GM12891 (cell line): Measurements from ENCODE around the gene HOXB3.

Experiments
- POLR2AphosphoS5 ChIP-seq: IDR thresholded peaks from 2 replicates; pipeline ENCODE4 v1.6.1; 2011; ENCODE audit warnings: low read depth, low read length, control low read depth
- TAF1 ChIP-seq: IDR thresholded peaks from 2 replicates; pipeline ENCODE4 v1.6.1; 2011; ENCODE audit warnings: low read depth, low read length, control low read depth

- TF ChIP-seq POLR2AphosphoS5 (no peak), TAF1 (no peak)
Observed at GRCh38 chr17:48589060-48589830, 796 bp downstream of the HOXB3 start.
